Activated T-helper 9 cell treated with anti-CD3 and anti-CD28 coated beads, Interleukin-2, amount 50 U/mL, for 16 hours (primary cell): ENCODE data around the gene PITPNC1.
A peak's percentile ranks its signal among the peaks of the same experiment; 100 is the strongest.
"Not testable (repeated sequence)": the region's sequence is repeated elsewhere in the genome, so short reads cannot be mapped to it uniquely, and the experiment has no call there.

ENCODE experiments used
- DNase-seq: peaks from one replicate; pipeline ENCODE4 v3.0.0-alpha.2; 2020; ENCODE audit warnings: low read depth

The PITPNC1 gene

DNA sequence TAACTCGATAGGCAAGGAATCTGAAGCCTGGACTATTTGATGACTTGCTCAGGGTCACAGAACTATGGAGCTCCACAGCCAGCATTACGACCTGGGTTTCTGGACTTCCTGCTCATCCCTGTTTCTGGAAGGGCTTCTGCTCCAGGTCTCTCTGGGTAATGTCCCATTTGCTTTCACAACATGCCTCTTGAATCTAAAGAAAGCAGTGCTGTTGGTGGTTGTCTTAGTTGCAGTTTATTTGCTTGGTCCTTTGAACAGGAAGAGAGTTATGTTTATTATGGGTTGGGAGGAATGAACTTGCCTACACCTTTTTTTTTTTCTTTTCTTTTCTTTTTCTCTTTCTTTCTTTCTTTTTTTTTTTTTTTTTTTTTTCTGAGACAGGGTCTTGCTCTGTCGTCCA, 84.8 kb downstream of the PITPNC1 start:
- DNase-seq = no peak

DNA sequence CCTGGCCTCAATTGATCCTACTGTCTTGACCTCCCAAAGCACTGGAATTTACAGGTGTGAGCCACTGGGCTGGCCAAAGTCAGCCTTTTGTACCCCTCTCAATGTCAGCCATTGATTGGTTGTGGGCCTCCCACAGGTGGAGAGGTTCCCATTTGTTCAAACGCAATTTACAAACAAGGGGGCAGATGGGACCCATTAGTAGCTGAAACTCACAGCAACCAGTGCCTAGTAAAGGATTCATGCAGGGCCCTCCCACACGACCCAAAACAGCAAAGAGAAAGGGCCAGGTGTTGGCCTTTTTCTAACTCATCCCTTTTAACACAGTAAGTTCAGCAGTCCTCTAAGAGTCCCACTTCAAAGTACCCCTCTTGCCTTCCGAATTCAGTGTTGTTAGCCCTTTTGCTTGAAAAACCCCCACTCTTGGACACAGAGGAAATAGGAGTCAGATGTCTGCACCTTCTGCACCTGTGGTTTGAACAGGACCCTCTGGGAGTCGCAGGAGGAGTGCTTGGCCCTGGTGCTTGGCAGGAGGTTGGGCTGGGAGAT, 89.2 kb downstream of the PITPNC1 start:
- DNase-seq = no peak

DNA sequence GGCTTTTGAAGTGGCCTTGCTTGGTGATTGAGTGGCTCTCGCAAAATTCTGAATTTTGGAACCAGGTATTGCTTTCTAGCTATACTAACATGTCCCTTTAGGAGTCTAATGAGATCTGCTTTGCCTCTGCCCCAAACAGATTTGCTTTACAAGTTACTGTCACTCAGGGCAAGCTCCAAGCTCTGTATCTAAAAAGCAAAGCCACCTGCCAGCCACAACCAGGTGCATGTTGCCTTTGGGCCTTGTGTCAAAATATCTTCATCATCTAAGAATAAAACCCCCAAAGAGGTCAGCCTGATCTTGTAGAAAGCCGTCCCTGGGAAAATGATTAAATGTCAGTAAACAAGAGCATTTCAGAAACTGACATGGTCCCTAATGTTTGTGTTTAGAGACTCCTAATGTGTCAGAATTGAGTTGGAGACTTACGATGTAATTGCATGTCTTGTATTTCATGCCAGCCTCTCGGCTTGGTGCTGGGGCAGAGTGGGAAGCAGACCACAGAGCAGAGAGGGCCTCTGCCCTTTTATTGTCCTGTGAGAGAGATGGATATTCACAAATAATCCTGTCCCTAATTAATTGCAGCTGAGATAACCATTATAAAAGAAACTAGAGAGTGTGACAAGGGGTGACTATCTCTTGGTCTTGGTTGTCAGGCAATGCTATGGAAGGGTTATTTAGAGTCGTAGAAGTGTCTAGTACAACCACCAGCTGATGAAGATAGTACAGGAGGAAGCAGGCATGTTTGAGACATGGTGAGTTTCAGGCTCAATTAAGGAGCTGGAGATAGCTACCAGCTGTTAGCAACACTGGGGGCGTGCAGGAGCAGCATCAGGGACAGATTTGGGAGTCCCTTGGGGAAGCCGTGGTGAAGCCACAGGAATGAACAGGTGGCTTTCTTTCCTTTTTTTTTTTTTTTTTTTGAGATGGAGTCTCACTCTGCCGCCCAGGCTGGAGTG, 90.7 kb downstream of the PITPNC1 start:
- no peak for DNase-seq

DNA sequence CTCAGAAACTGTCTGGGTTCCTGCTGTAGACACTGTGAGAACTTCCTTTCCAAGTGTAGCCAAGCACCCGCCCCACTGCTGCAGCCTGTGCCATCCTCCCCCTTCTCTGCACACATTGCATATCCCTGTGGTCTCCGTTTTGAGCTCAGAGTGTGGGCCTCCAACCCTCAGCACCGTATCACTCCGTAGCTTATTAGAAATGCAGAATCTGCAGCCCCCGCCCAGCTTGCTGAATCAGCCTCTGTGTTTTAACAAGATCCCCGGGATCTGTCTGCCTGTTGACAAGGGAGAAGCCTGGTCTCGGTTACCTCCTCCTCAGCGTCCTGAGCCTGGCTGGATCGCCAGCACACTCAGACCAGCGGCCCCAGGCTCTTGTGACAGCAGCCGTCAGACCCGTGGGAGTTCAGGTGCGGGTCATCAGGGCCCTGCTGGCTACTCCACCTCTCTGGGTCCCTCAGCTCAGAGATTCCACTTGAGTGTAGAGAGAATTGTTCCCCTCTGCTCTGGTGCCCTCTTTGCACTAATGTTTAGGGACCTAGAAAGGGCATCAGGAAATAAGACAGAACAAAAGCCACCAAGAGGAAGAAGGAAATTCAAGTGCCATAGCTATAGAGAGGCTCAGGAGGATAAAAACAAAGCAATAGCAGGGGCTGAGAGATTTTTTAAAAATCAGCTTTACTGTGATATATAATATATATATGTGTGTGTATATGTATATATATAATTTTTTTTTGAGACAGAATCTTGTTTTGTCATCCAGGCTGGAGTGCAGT, 92.3 kb downstream of the PITPNC1 start:
- DNase-seq = no peak

DNA sequence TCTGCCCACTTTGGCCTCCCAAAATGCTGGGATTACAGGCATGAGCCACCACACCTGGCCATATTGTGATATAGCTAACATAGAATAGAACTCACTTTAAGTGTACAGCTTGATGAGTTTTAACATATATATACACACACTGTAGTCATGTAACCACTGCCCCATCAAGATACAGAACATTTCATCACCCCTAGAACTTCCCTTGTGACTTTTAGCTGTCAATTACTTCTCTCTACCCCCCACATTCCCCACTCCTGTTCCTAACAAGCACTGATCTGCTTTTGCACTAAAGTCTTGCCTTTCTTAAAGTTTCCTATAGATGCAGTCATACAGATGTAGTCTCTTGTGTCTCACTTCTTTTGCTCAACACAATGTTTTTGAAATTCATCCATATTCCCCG, 93.1 kb downstream of the PITPNC1 start:
- DNase-seq = no peak

DNA sequence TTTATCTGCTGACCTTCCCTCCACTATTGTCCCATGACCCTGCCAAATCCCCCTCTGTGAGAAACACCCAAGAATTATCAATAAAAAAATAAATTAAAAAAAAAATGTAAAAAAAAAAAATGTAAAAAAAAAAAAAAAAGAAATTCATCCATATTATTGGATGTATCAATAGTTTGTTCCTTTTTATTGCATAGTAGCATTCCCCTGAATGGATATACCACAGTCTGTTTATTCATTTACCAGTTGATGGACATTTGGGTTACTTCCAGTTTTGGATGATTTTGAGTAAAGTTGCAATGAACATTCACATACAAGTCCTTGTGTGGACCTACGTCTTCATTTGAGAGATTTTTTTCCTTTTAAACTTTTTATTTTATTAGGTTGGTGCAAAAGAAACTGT, 94.0 kb downstream of the PITPNC1 start:
- no peak for DNase-seq

DNA sequence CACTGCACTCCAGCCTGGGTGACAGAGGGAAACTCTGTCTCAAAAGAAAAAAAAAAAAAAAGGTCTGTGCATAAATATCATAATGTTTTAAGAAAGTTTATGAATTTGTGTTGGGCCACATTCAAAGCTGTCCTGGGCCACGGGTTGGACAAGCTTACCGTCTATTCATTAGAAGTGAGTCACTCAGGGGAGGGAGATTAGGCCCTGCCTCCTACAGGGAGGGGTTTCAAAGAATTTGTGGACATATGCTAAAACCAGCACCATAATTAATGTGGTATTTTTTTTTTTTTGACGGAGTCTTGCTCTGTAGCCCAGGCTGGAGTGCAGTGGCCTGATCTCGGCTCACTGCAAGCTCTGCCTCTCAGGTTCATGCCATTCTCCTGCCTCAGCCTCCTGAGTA, 95.5 kb downstream of the PITPNC1 start:
- DNase-seq = not testable (repeated sequence)

DNA sequence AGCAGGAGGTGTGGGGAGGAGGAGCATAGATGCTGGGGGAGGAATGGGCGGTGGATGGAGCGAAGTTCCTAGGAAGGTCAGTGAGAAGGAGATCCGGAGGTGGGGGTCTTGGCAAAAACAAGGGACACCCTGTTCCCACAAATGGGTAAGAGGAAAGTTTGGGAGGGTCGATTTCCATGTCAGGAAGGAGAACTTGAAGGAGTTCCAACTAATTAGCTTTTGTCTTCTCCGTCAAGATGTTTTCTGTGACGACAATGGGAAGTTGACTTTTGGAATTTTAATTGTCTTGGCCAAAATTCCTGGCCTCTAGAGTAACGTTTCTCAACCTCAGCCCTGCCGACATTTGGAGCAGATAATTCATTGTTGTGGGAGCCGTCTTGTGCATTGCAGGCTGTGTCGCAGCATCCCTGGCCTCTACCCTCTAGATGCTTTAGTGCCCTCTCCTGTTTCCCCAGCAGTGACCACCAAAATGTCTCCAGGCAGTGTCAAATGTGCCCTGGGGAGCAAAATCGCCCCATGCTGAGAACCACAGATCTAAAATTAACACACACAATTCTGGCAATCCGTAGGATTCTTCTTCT, 97.1 kb downstream of the PITPNC1 start:
- DNase-seq = no peak

DNA sequence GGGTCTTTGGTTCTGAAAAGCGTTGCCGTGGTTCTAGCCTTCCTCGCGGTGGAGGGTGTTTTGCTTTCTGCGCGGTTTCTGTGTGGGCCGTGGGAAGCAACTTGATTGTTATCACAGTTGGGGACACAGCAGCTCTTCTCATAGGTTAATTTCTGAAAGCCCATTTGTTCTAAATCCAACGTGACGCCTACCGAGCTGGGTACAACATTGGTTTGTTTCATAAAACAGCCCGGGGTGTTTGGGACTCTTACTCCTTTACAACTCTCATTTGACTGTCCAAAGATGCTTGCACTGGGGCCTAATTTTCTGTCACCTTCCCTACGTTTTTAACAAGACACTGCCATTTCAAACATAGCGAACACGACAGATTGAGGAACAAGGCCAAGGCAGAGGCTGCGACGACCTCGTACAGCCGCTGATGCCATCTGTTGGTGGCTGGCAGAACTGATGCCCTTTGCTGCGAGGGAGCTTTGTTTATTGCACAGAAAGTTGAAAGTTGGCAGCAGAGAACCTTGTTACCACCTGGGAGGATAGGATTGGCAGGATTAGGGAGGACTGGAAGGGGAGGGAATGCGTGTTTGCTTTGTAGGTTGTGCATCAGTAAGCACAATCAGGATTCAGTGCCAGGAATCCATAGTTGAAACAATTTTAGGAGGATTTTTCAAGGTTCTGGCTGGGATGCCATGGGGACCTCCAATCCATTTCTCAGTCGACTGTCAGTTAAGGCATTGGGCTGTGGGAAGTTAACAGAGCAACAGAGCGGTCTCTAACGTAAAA, 98.3 kb downstream of the PITPNC1 start:
- peak; percentile 72 for DNase-seq

DNA sequence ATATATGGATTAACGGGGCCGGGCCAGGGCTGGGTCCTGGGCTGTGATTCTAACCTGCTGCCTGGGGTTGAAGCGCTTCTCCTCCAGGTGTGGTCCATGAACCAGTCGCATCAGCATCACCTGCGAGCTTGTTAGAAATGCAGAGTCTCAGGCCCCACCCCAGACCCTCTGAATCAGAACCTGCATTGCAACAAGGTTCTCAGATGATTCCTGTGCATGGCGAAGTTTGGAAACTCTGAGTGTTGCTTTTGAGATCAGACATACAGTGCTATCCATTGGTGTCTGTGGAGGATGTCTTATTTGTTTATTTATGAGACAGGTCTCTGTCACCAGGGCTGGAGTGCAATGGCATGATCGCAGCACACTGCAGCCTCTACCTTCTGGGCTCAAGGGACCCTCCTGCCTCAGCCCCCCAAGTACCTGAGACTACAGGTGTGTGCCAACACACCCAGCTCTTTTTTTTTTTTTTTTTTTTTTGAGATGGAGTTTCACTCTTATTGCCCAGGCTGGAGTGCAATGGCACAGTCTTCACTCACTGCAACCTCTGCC, 99.8 kb downstream of the PITPNC1 start:
- DNase-seq = no peak

DNA sequence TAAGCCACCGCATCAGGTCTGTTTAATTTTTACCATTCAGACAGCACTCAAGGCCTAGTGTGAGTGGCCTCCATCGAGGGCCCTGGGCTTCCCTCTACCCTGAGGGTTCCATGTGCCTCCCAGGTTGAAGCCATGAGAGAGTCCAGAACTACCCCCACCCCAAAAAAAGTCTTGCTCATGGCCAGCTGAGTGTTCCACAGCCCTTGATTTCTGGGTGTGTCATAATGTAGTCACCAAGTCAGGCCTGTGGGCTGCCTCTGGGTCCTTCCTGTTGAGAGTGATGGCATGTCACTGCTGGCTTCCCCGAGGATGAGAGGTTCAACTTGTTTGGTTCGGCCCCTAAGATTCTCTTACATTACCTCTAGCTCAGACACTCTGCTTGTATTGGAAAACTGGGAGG, 100.6 kb downstream of the PITPNC1 start:
- DNase-seq = peak; percentile 36

DNA sequence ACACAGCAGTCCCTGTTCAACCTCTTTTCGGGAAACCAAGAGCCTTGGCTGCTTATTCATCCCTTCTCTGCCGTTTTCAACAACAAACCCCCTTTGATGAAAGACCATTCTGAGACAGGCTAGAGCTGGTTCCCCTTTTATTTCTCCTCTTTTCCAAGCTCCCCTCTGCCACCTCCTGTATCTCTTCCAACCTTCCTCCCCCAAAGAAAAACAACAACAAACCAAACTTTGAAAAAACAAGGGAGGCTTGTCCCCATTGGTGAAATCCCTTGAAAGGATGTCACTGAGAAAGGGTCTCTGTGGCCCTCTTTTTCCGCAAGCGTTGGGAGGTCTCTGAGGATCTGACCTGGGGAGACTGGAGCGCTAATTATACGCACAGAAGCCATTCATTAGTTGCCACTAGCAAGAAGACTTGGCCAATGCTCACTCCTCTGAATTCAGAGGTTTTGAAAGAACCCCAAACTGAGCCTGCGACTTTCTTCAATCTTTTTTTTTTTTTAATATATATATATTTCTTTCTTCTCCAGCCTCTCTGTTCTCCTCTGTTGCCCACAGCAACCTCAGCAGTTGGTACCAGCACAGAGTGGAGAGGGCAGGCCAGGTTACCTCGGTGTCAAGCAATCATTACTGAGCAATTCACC, 101.4 kb downstream of the PITPNC1 start:
- no peak for DNase-seq

DNA sequence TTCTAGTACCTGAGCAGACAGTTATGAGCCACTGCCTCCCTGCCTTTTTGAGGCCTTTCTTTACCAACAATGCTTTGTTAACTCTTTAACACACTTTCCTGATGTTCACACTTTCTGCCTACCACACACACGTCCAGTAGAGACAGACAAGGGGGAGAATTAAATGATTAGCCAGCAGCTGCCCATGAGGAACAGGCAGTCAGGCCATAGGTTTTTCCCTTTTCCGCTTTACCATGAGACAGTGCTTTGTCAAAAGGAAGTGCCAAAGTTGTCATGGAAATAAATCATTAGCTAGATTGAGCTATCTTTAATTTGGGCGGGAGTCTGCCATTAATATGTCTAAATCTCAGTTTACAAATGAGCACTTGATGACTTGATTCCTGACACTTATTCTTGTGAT, 102.1 kb downstream of the PITPNC1 start:
- no peak for DNase-seq

DNA sequence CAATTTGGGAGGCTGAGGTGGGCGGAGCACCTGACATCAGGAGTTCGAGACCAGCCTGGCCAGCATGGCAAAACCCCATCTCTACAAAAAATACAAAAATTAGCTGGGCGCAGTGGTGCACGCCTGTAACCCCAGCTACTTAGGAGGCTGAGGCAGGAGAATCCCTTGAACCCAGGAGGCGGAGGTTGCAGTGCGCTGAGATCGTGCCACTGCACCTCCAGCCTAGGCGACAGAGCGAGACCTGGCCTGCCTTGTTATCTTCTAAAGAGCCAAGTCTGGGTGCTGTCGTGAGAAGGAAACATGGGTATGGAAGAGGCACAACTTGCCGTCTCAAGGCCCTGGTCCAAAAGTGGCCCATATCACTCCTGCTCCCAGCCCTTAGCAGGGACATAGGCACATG, 103.9 kb downstream of the PITPNC1 start:
- DNase-seq = not testable (repeated sequence)

DNA sequence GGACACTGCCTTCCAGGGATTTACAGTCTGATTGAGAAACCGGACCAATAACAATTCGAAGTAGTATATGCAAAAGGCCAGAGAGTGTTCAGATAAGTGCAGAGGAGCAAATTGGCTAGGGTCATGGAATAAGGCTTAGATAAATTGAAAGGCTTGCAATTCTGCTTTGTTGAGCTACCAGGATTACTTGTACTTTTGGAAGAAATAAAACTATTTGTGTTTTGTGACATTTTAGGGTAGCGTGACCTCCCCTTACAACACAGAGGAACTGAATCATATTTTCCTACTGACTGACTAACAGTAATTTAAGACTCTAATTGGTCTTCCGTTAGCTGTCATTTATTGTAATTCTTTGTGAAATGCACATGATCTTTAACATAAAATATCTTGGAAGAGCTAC, 104.7 kb downstream of the PITPNC1 start:
- no peak for DNase-seq

DNA sequence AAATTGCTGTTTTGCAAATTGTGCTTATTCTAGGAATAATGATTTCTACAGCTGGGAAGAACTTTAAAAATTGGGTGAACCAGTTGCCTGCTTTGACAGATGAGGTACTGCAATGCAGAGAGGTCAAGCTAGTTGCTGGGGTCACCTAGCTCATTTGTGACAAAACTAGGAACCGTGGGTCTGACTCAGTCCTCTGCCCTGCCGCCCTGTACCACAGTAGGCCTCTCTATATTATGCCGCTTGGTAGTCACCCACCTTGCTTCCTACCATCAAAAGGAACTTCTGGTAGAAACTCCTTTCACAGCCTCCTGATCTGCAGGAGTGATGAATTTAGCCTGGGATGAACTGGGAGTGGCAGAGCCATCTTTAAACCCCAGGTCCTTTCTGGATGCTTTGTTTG, 105.7 kb downstream of the PITPNC1 start:
- DNase-seq = no peak

DNA sequence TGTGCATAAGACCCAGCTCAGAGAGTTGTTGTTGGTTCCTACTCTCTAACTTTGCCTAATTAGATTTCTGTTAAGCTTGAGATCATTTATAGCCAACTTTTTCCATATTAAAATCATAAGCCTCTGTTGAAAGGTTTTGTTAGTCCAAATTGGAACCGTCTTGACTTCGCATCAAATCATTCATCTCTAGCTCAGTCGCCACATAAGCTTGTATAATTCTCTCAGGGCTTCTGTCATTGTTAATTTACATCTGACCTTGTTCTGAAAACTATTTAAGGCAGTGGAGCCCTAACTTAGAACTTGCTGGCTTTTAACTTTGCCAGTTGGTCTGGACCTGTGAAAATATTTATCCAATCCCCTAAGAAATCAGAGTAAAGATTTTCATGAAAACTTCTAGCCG, 107.2 kb downstream of the PITPNC1 start:
- DNase-seq = no peak

DNA sequence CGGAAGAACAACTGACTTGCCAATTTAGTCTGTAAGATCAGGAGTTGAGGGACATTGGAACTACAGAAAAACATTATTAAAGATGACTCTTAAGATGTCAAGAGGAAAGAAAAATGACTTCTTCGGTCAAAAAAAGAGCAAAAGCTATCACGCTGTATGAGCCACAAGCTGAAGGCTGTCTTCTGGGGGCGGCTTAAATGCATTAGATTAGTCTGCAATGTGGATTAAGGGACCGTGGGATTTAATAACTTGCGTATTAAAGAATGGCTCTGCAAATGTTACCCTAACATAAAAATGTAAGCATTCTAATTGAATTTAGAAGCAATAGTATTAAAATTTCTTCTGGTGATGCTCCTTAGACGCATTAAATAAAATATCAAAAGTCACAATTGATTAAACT, 108.6 kb downstream of the PITPNC1 start:
- DNase-seq = no peak

DNA sequence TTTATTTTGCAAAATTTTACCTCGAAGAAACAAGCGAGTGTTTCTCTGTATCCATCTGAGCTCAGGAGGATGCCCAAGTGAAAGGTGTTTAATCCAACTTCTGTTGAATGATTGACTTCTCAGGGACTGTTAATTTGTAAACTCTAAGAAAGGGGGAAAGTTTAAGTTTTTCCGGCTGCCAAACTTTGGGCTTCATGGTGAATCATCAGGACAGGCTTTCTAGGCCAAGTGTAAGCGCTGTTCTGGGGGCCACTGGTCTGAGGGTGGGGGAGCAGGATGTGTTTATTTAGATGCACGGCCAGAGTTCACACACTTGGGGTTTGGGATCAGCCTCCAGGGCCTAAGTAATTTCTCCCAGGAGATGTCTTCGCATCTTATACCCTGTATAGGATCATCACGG, 110.4 kb downstream of the PITPNC1 start:
- DNase-seq = no peak

DNA sequence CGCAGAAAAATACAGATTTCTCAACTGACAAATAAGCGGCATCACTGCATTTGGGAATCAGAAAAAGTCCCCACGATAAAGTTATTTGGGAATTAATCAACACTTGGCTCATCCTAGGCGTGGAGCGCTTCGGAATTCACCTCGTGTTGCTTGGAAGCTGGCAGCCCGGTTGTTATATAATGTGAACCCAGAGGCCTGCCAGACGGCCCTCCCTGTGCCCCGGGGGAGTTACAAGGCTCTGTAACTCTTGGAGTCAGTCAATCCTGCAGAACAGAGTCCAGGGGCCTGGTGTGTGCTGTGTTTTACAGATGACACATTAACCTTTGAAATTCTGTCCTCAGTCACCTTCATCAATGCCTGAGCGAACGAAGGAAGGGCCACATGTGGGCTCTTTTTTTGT, 111.1 kb downstream of the PITPNC1 start:
- no peak for DNase-seq

DNA sequence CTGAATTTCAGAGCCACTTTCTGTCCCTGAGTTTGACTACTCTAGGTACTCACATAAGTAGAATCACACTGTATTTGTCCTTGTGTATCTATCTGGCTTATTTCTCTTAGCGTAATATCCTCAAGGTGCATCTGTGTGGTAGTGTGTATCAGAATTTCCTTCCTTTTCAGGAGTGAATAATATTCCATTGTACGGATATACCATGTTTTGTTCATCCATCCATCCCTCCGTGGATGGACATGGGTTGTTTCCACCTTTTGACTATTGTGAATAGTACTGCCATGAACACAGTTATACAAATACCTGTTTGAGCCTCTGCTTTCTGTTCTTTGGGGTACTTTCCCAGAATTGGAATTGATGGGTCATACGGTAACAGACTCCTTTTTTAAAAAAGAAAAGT, 111.7 kb downstream of the PITPNC1 start:
- DNase-seq = no peak
